ENCODE measurements around the gene RARG. TPM values are rescaled to one million over a fixed set of nuclear protein-coding genes. Genes with fewer than 3 reads are reported as not detected.
"Not testable (repeated sequence)": the region's sequence is repeated elsewhere in the genome, so short reads cannot be mapped to it uniquely, and the experiment has no call there.

The RARG gene
- total RNA-seq, 2 donors from 2014 or later = 13.5 to 24.1 TPM

DNA sequence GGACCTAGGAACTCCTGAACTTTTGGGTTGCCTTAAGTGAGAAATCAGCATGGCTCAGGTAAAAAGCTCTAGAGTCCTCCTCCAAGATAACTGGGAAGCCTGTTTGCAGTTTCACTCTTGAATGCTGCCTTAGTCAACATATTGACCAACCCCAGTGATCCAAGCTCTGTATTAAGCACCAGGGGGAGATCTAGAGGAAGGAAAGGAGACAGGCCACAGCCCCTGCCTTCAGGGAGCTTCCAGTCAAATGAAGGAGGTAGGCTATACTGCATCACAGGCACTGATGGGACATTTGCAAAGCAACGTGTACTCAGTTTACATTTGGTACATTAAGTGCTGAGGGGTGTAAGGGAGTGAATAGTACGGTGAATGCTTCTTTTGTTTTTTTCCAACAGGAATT is 50.1 kb downstream of the RARG start:
- ATAC-seq = no peak
- no peak for DNase-seq
- intact Hi-C loops (cut with DNase I) = no loop called here

DNA sequence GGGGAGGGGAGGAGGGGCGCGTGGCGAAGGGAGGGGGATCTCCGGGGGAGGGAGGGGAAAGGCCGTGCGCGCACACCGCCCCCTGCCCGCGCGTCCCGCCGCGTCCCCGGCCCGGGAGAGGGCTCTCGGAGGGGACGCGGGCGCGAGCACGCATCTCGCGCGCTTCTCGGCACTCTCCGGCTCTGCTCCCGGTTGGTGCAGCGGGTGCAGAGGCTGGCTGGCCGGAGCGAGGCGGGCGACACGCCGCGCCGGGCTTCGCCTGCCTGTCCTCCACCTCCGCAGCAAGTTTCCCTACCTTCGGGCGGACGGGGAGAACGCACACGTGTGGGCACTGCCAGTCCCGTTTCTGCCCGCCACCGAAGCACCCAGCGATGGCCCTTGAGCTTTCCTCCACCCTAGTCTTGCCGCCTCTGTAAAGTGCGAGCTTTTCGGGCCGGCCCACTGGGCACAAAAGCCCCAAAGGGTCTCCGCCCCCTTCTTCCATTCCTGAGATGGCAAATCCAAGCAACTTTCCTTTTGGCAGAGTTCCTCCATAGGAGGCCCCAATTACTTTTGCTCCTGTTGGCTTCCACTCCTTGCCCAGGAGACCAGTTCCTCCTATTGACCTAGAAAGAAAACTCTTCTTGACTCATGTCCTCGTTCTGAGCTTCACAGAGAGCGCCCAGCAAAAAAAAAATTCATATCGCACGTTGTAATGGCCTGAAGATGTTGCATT is 50.9 kb downstream of the RARG start:
- intact Hi-C loops (cut with DNase I) = no loop called here
- DNase-seq = peak; percentile 78
- ATAC-seq = peak; percentile 81 to 86

GRCh38 chr12:53180220-53180930 is 51.6 kb downstream of the RARG start, which contains the start of the genes CSAD and ZNF740:
Gene CSAD, minus strand, starts transcription at chr12:53180925. Its CDS starts 7,455 bp downstream, at chr12:53173470.
Gene ZNF740, plus strand, starts transcription at chr12:53180722. Its CDS starts 1,262 bp downstream, at chr12:53181984.
- intact Hi-C loops (cut with DNase I) = no loop called here
- peak; percentile 98 for DNase-seq
- ATAC-seq = peak; percentile 98 to 99

- intact Hi-C loops (cut with DNase I) = no loop called here
- no peak for DNase-seq
Observed at GRCh38 chr12:53179687-53180219, 52.3 kb downstream of the RARG start.

DNA sequence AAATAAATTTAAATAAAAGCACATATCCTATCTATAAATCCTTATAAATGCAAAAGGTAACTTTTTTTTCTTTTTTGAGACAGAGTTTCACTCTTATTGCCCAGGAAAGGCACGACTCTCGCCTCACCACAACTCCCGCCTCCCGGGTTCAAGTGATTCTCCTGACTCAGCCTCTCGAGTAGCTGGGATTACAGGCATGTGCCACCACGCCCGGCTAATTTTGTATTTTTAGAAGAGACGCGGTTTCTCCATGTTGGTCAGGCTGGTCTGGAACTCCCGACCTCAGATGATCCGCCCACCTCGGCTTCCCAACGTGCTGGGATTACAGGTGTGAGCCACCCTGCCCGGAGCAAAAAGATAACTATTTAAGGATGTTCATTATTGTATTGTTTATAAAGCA is 53.2 kb downstream of the RARG start:
- ATAC-seq; intact Hi-C loops (cut with DNase I); DNase-seq: not testable (repeated sequence)

More at GRCh38 chr12:53179687-53180219, 52.3 kb downstream of the RARG start:
- ATAC-seq = peak; percentile 7 to 30

- ATAC-seq; intact Hi-C loops (cut with DNase I); DNase-seq: not testable (repeated sequence)
Observed at GRCh38 chr12:53177447-53177846, 54.6 kb downstream of the RARG start.

DNA sequence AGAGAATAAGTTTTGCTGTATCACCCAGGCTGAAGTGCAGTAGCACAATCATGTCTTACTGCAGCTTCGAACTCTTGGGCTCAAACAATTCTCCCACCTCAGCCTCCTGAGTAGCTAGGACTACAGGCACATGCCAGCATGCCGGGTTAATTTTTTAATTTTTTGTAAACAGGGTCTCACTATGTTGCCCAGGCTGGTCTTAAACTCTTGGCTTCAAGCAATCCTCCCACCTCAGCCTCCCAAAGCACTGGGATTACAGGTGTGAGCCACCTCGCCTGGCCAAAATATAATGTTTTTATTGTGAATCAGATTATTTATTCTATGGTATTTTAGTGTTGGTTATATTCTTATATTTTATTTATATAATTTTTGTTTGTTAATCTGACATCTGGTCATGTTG is 55.3 kb downstream of the RARG start:
- DNase-seq (no peak), ATAC-seq (no peak)
- intact Hi-C loops (cut with DNase I) = no loop called here

GRCh38 chr12:53174881-53175491 is 57.0 kb downstream of the RARG start:
- DNase-seq = no peak
- intact Hi-C loops (cut with DNase I) = no loop called here

GRCh38 chr12:53173085-53173715 is 58.8 kb downstream of the RARG start:
- no peak for DNase-seq
- intact Hi-C loops (cut with DNase I) = no loop called here
- no peak for ATAC-seq

More at GRCh38 chr12:53174881-53175491, 57.0 kb downstream of the RARG start:
- ATAC-seq = peak in 1 of 2 donors; percentile 38

- intact Hi-C loops (cut with DNase I) = no loop called here
- ATAC-seq (no peak), DNase-seq (no peak)
Observed at GRCh38 chr12:53172352-53172751, 59.7 kb downstream of the RARG start.

- ATAC-seq = no peak
- no peak for DNase-seq
- intact Hi-C loops (cut with DNase I) = no loop called here
Observed at GRCh38 chr12:53171725-53172329, 60.2 kb downstream of the RARG start.

GRCh38 chr12:53170876-53171724 is 60.9 kb downstream of the RARG start:
- intact Hi-C loops (cut with DNase I) = no loop called here
- DNase-seq (no peak), ATAC-seq (no peak)

GRCh38 chr12:53170215-53170614 is 61.8 kb downstream of the RARG start:
- intact Hi-C loops (cut with DNase I) = no loop called here
- ATAC-seq (no peak), DNase-seq (no peak)

DNA sequence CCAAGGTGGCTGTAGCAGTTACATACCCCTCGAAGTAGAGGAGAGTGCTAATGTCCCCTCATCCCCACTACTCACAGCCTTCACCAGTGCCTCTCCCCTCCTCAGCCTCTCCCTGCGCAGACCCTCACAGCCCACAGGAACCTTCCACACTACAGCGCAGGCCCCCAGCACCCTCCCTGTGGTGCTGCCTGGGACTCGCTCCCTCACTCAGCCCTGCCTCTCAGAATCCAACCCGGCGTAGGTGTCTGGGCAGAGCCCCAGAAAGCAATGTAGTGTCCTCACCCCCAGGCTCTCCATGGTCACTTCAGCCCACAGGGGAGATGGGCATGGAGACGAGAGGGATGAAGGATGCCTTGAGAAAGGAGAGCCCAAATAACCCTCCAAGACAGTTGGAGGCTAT is 62.4 kb downstream of the RARG start:
- DNase-seq = no peak
- intact Hi-C loops (cut with DNase I) = no loop called here
- no peak for ATAC-seq

GRCh38 chr12:53166837-53167236 is 65.2 kb downstream of the RARG start:
- no peak for ATAC-seq
- intact Hi-C loops (cut with DNase I) = no loop called here
- DNase-seq = no peak

DNA sequence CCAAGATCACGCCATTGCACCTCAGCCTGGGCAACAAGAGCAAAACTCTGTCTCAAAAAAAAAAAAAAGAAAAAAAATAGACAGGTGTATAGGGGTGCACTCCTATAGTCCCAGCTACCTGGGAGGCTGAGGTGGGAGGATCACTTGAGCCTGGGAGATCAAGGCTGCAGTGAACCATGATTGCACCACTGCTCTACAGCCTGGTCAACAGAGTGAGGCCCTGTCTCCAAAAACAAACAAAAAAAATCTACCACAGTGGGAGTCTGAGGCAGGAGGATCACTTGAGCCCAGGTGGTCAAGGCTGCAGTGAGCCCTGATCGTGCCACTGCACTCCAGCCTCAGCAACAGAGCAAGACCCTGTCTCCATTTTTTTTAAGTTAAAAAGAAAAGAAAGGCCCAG is 69.0 kb downstream of the RARG start:
- ATAC-seq; DNase-seq; intact Hi-C loops (cut with DNase I): not testable (repeated sequence)

GRCh38 chr12:53161119-53161911 is 70.7 kb downstream of the RARG start:
- ATAC-seq (no peak), DNase-seq (no peak)
- intact Hi-C loops (cut with DNase I) = no loop called here

All from left cardiac atrium (tissue), 4 donors.